Endothelial cell of umbilical vein (primary cell): ENCODE measurements around the gene PLN. TPM values are rescaled to one million over a fixed set of nuclear protein-coding genes. Genes with fewer than 3 reads are reported as not detected.
A peak's percentile ranks its signal among the peaks of the same experiment; 100 is the strongest.

ENCODE experiments used
- BruUV-seq: library from RNA; stranded (reverse); fragments of 400-500 nt; replicated peaks from 2 replicates; lab custom pipeline; 2021; lab: Mats Ljungman, UMichigan
- CTCF ChIA-PET: fragments of 300-600, 350-600 bp; sonication (Branson Sonifier 250); formaldehyde crosslinking; loops from one replicate; lab custom pipeline; 2021; ENCODE audit warnings: antibody characterized with exemption, inconsistent platforms; lab: Charles Lee
- POLR2A ChIA-PET: fragments of 300-600, 350-600 bp; sonication (Branson Sonifier 250); formaldehyde crosslinking; loops from one replicate; lab custom pipeline; 2021; ENCODE audit warnings: antibody characterized with exemption, inconsistent platforms; lab: Charles Lee
- DNase-seq: peaks from one replicate; pipeline ENCODE4 v3.0.0-alpha.2; 2011; ENCODE audit warnings: low read depth, low spot score
- FAIRE-seq: peaks from 2 replicates; lab custom pipeline; 2011; peaks lifted over from hg19 to GRCh38; lab: Jason Lieb, UNC
- H2AFZ ChIP-seq: 2 replicates; pipeline ENCODE4 v1.6.0; 2012; ENCODE audit warnings: low read depth, low read length, control low read depth, inconsistent platforms
- H3K27ac ChIP-seq: 2 replicates; pipeline ENCODE4 v1.5.1; 2011; ENCODE audit warnings: low read depth, mild to moderate bottlenecking, control low read depth, low read length, moderate library complexity; ENCODE audit not compliant: insufficient read depth
- H3K27me3 ChIP-seq, 2 experiments: 2 replicates each; pipeline versions ENCODE4 v1.6.0 to v1.6.1; 2011; ENCODE audit warnings: low read length in 2 of 2, mixed read lengths in 1 of 2; ENCODE audit not compliant: control insufficient read depth in 2 of 2, insufficient read depth in 2 of 2
- H3K36me3 ChIP-seq, 2 experiments: 2 replicates in 1 of 2; 3 replicates in 1 of 2; pipeline ENCODE4 v1.5.1; 2011; ENCODE audit warnings: low read length in 2 of 2, mild to moderate bottlenecking in 1 of 2, moderate library complexity in 1 of 2; ENCODE audit not compliant: control insufficient read depth in 2 of 2, insufficient read depth in 2 of 2; ENCODE audit errors: extremely low read depth in 1 of 2
- H3K4me1 ChIP-seq: 3 replicates; pipeline ENCODE4 v1.5.1; 2011; ENCODE audit warnings: mild to moderate bottlenecking, low read length; ENCODE audit not compliant: control insufficient read depth, insufficient read depth; ENCODE audit errors: extremely low read depth
- H3K4me2 ChIP-seq: 2 replicates; pipeline ENCODE4 v1.6.1; 2011; ENCODE audit warnings: low read length, control low read depth, mixed read lengths; ENCODE audit not compliant: insufficient read depth
- H3K4me3 ChIP-seq, 3 experiments: fragments of 200-600 bp in 1 of 3; sonication (generic), shearing (Covaris generic) in 1 of 3; replicated peaks in 1 of 3; 2 replicates each; pipeline ENCODE4 v1.5.1; 2011 to 2016; ENCODE audit warnings: control low read depth in 3 of 3, low read length in 3 of 3, mild to moderate bottlenecking in 2 of 3, inconsistent platforms in 1 of 3, low read depth in 1 of 3, moderate library complexity in 1 of 3; ENCODE audit not compliant: insufficient read depth in 1 of 3
- H3K79me2 ChIP-seq: 2 replicates; pipeline ENCODE4 v1.6.0; 2012; ENCODE audit warnings: low read length, inconsistent platforms; ENCODE audit not compliant: control insufficient read depth, insufficient read depth
- H3K9ac ChIP-seq: replicated peaks from 2 replicates; pipeline ENCODE3; 2011; ENCODE audit warnings: low read length, control low read depth; ENCODE audit not compliant: insufficient read depth; ENCODE audit errors: extremely low read depth
- H3K9me1 ChIP-seq: replicated peaks from 3 replicates; pipeline ENCODE4 v1.6.0; 2011; ENCODE audit warnings: mild to moderate bottlenecking, low read length; ENCODE audit not compliant: control insufficient read depth, insufficient read depth; ENCODE audit errors: extremely low read depth
- H3K9me3 ChIP-seq: replicated peaks from 2 replicates; pipeline ENCODE4 v1.5.1; 2012; ENCODE audit warnings: low read length, inconsistent platforms; ENCODE audit not compliant: control insufficient read depth, insufficient read depth
- H4K20me1 ChIP-seq: replicated peaks from 2 replicates; pipeline ENCODE3; 2011; ENCODE audit warnings: mild to moderate bottlenecking, low read length; ENCODE audit not compliant: control insufficient read depth, insufficient read depth; ENCODE audit errors: extremely low read depth
- EZH2 ChIP-seq: IDR thresholded peaks from 2 replicates; pipeline ENCODE4 v1.6.1; 2012; ENCODE audit warnings: borderline replicate concordance, low read depth, mild to moderate bottlenecking, moderate library complexity, low read length, inconsistent platforms; ENCODE audit not compliant: severe bottlenecking
- FOS ChIP-seq: IDR thresholded peaks from 2 replicates; pipeline ENCODE4 v1.6.1; 2011; ENCODE audit warnings: mild to moderate bottlenecking, low read length, moderate library complexity, borderline replicate concordance; ENCODE audit not compliant: insufficient read depth
- GATA2 ChIP-seq: IDR thresholded peaks from 2 replicates; pipeline ENCODE4 v1.7.0; 2011; ENCODE audit warnings: low read depth, mild to moderate bottlenecking, moderate library complexity, mixed read lengths, low read length; ENCODE audit not compliant: insufficient read length, insufficient read depth
- JUN ChIP-seq: IDR thresholded peaks from 2 replicates; pipeline ENCODE4 v1.6.1; 2011; ENCODE audit warnings: borderline replicate concordance, low read depth; ENCODE audit not compliant: insufficient read length, insufficient read depth
- MYC ChIP-seq: IDR thresholded peaks from one replicate; pipeline ENCODE4 v1.6.1; 2011; ENCODE audit warnings: mild to moderate bottlenecking, low read depth, low read length
- POLR2A ChIP-seq: IDR thresholded peaks from 2 replicates; pipeline ENCODE4 v1.6.1; 2012; ENCODE audit warnings: low read depth, mild to moderate bottlenecking, control low read depth, low read length
- POLR2AphosphoS5 ChIP-seq: IDR thresholded peaks from 2 replicates; pipeline ENCODE4 v1.6.1; 2012; ENCODE audit warnings: low read depth, mild to moderate bottlenecking, control low read depth, low read length, moderate library complexity; ENCODE audit not compliant: insufficient read depth
- dilution Hi-C: fragments of 300-500 bp; cut with MboI; formaldehyde crosslinking; loops from one replicate; pipeline ENCODE4 v1.15.0; 2019; ENCODE audit warnings: low sequenced_read_pairs; ENCODE audit not compliant: extremely low pct_ligation_motif_present
- intact Hi-C: fragments of 100-400 bp; cut with micrococcal nuclease; formaldehyde crosslinking; loops from one replicate; pipeline ENCODE4 v1.10.0; 2022
- polyA plus RNA-seq, 4 experiments: library from polyadenylated mRNA; depleted of rRNA in 3 of 4; stranded (reverse) in 3 of 4; unstranded in 1 of 4; fragments of >200 nt; gene quantifications; 2 replicates each; pipeline versions ENCODE4 v1.2.1 to v1.2.3, GENCODE V29; 2011 to 2012; ENCODE audit warnings: missing spikeins in 1 of 4
- total RNA-seq: library from RNA; stranded (reverse); gene quantifications from 2 replicates; pipeline ENCODE4 v1.2.3, GENCODE V29; 2021
- TF ChIP-seq, protein P1 (sequence below), 2 donors: IDR thresholded peaks; 1 replicate in 1 of 2; 2 replicates in 1 of 2; pipeline ENCODE4 v1.5.1; 2011; ENCODE audit warnings: low read length in 2 of 2, mild to moderate bottlenecking in 2 of 2, moderate library complexity in 2 of 2, control low read depth in 1 of 2, inconsistent platforms in 1 of 2, low read depth in 1 of 2; ENCODE audit not compliant: insufficient read depth in 1 of 2; ENCODE audit errors: extremely low read depth in 1 of 2
- TF ChIP-seq, protein P2 (sequence below): IDR thresholded peaks from 2 replicates; pipeline ENCODE4 v1.6.1; 2011; ENCODE audit not compliant: insufficient read depth, insufficient read length

PLN gene
- total and polyA plus RNA-seq, 2 donors (not counting 3 experiments of a cell fraction or from before 2014, with no cell fraction given) = not detected

DNA sequence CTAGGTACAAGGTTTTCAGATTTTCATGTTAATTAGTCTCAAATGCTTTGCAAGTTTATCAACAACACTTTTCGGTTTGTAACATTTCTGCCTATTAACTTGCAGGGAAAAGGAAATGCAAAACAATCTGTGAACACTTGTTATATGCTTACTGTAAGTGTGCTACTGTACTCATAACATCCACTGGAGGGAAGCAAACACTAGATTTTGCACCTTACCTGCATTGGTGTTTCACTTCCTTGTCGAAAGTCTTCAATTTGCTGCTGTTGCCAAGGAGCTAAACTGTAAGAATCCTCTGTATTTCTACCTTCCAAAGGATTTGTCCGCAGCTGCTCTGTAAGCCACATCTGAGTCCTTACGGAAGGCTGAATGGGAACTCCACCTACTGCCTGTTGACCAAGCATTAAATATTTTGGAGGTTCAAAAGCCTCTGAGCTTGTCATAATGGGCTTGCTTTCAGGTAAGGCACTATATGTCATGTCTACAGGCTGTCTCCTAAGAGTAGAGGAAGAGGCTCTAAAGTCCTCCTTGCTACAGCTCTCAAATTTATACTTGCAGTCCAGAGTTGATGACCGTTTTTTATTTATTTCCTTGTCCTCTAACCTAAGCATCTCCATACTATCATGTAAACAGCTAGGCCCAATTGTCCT is 17.3 kb downstream of the PLN start:
- H3K79me2 ChIP-seq = peaks cover 15% of the 10 kb centered on the region
- POLR2A ChIA-PET = no interaction called here
- no peak overlapping the region for H3K9ac ChIP-seq
- H3K9me1 ChIP-seq = no peaks in the 10 kb centered on the region
- no peak overlapping the region for H3K4me2 ChIP-seq
- dilution Hi-C loops = no loop called here
- H3K27me3 ChIP-seq = no peaks in the 10 kb centered on the region
- intact Hi-C loops = loop anchor here (5.0 kb wide), 1 partner anchor 212 kb away; no protein-coding TSS in a partner anchor
- H3K9me3 ChIP-seq = no peaks in the 10 kb centered on the region
- H3K4me1 ChIP-seq = no peaks in the 10 kb centered on the region
- no peak overlapping the region for H2AFZ ChIP-seq
- no TSS peak for BruUV-seq
- CTCF ChIA-PET = interaction anchor here (1.0 to 2.2 kb wide), 3 partner anchors 14 to 51 kb away, joined by 4 to 7 read pairs (median 4); no protein-coding TSS in a partner anchor
- no peaks in the 10 kb centered on the region for H4K20me1 ChIP-seq
- no peaks in the 10 kb centered on the region for H3K36me3 ChIP-seq
- FAIRE-seq (no peak), DNase-seq (no peak)
- TF ChIP-seq, protein P1, sequence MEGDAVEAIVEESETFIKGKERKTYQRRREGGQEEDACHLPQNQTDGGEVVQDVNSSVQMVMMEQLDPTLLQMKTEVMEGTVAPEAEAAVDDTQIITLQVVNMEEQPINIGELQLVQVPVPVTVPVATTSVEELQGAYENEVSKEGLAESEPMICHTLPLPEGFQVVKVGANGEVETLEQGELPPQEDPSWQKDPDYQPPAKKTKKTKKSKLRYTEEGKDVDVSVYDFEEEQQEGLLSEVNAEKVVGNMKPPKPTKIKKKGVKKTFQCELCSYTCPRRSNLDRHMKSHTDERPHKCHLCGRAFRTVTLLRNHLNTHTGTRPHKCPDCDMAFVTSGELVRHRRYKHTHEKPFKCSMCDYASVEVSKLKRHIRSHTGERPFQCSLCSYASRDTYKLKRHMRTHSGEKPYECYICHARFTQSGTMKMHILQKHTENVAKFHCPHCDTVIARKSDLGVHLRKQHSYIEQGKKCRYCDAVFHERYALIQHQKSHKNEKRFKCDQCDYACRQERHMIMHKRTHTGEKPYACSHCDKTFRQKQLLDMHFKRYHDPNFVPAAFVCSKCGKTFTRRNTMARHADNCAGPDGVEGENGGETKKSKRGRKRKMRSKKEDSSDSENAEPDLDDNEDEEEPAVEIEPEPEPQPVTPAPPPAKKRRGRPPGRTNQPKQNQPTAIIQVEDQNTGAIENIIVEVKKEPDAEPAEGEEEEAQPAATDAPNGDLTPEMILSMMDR (IDR thresholded peaks at IDR 0.05; ENCODE audit: extremely low read depth in 1 of 2, insufficient read depth in 1 of 2, low read depth in 1 of 2, low read length in 2 of 2) = peak in 1 of 2 donors; percentile 21
- TF ChIP-seq JUN = no peak
- H3K4me3 ChIP-seq = no peak overlapping the region
- no peak overlapping the region for H3K27ac ChIP-seq

DNA sequence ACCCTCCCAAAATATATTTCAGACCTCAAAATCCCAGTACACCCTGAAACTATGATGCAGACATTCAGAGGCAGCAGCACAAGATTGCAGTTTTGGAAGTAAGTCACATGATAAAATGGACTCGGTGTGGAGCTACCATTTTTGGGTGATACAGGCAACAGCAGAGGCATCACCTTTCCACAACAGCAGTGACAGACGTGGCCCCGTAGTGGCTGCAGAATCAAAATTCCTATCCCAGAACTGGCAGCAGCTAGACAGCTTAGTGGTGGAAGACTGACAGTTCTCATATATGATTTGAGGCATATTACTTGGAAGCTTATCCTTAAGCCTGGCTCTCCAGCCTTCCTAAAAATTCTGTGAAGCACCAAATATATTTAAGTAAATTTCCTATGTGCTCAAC is 19.9 kb downstream of the PLN start:
- Histone ChIP-seq H3K4me1 (no peaks in the 10 kb centered on the region), H3K9ac (no peak overlapping the region), H3K4me3 (no peak overlapping the region), H3K27me3 (no peaks in the 10 kb centered on the region), H3K9me3 (no peaks in the 10 kb centered on the region), H3K79me2 (peaks cover 23% of the 10 kb centered on the region), H3K4me2 (no peak overlapping the region), H4K20me1 (no peaks in the 10 kb centered on the region), H3K27ac (no peak overlapping the region), H2AFZ (no peak overlapping the region), H3K36me3 (no peaks in the 10 kb centered on the region), H3K9me1 (no peaks in the 10 kb centered on the region)
- dilution Hi-C loops (no loop called here), intact Hi-C loops (loop anchor here (5.0 kb wide), 1 partner anchor 209 kb away; no protein-coding TSS in a partner anchor)
- TF ChIP-seq GATA2 = no peak
- TF ChIP-seq, protein P1 (IDR thresholded peaks at IDR 0.05; ENCODE audit: extremely low read depth in 1 of 2, insufficient read depth in 1 of 2, low read depth in 1 of 2, low read length in 2 of 2) = no peak
- no peak for TF ChIP-seq JUN
- TF ChIP-seq, protein P2, sequence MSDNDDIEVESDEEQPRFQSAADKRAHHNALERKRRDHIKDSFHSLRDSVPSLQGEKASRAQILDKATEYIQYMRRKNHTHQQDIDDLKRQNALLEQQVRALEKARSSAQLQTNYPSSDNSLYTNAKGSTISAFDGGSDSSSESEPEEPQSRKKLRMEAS = no peak
- no peak for TF ChIP-seq MYC
- TF ChIP-seq EZH2 = no peak
- TF ChIP-seq POLR2AphosphoS5 = no peak
- TF ChIP-seq FOS = no peak
- TF ChIP-seq POLR2A = no peak
- DNase-seq (no peak), FAIRE-seq (no peak)
- POLR2A ChIA-PET = no interaction called here
- no TSS peak for BruUV-seq
- CTCF ChIA-PET = interaction anchor here (1.1 to 1.4 kb wide), 2 partner anchors 13 to 283 kb away, joined by 3 to 6 read pairs; no protein-coding TSS in a partner anchor
